Fibroblast of lung (primary cell): ENCODE results near the gene DCTPP1. TPM values are rescaled to one million over a fixed set of nuclear protein-coding genes. Genes with fewer than 3 reads are reported as not detected.

Source experiments
- DNase-seq, 2 donors: peaks; one replicate each; pipeline versions ENCODE4 v3.0.0 to v3.0.0-alpha.2; 2010; ENCODE audit warnings: low read depth in 2 of 2
- H2AFZ ChIP-seq: 2 replicates; pipeline ENCODE4 v1.5.1; 2012; ENCODE audit warnings: low read length, control low read depth, inconsistent platforms
- H3K27ac ChIP-seq: 2 replicates; pipeline ENCODE4 v1.5.1; 2011; ENCODE audit warnings: low read length, control low read depth; ENCODE audit not compliant: insufficient read depth
- H3K27me3 ChIP-seq: 2 replicates; pipeline ENCODE4 v1.5.1; 2011; ENCODE audit warnings: mild to moderate bottlenecking, low read length; ENCODE audit not compliant: control insufficient read depth, insufficient read depth
- H3K36me3 ChIP-seq: 2 replicates; pipeline ENCODE4 v1.5.1; 2011; ENCODE audit warnings: low read length; ENCODE audit not compliant: control insufficient read depth, insufficient read depth
- H3K4me1 ChIP-seq: 2 replicates; pipeline ENCODE4 v1.5.1; 2011; ENCODE audit warnings: low read length; ENCODE audit not compliant: control insufficient read depth, insufficient read depth; ENCODE audit errors: extremely low read depth
- H3K4me2 ChIP-seq: 2 replicates; pipeline ENCODE4 v1.5.1; 2011; ENCODE audit warnings: low read length, control low read depth; ENCODE audit not compliant: insufficient read depth; ENCODE audit errors: extremely low read depth
- H3K4me3 ChIP-seq, 4 experiments: fragments of 200-600 bp in 1 of 4; sonication (generic) in 1 of 4; replicated peaks in 1 of 4; 2 replicates each; pipeline ENCODE4 v1.5.1; 2011 to 2016; ENCODE audit warnings: low read length in 4 of 4, low read depth in 3 of 4, mild to moderate bottlenecking in 3 of 4, control low read depth in 2 of 4, inconsistent platforms in 1 of 4, mixed read lengths in 1 of 4; ENCODE audit not compliant: insufficient read depth in 1 of 4; ENCODE audit errors: control extremely low read depth in 1 of 4
- H3K79me2 ChIP-seq: 2 replicates; pipeline ENCODE4 v1.5.1; 2012; ENCODE audit warnings: mild to moderate bottlenecking, low read length, inconsistent platforms; ENCODE audit not compliant: control insufficient read depth, insufficient read depth
- H3K9ac ChIP-seq: 2 replicates; pipeline ENCODE4 v1.5.1; 2011; ENCODE audit warnings: mild to moderate bottlenecking, low read length, control low read depth; ENCODE audit not compliant: insufficient read depth
- H3K9me3 ChIP-seq: 2 replicates; pipeline ENCODE4 v1.5.1; 2012; ENCODE audit warnings: low read depth, low read length; ENCODE audit not compliant: control insufficient read depth, insufficient read depth
- H4K20me1 ChIP-seq: 2 replicates; pipeline ENCODE4 v1.5.1; 2011; ENCODE audit warnings: low read length; ENCODE audit not compliant: control insufficient read depth, insufficient read depth; ENCODE audit errors: extremely low read depth
- CTCF ChIP-seq, 2 donors: IDR thresholded peaks in 1 of 2; conservative IDR thresholded peaks in 1 of 2; 1 replicate in 1 of 2; 2 replicates in 1 of 2; pipeline ENCODE4 v1.5.1; 2011 to 2012; ENCODE audit warnings: low read length in 2 of 2, control low read depth in 1 of 2, inconsistent platforms in 1 of 2, low read depth in 1 of 2, mild to moderate bottlenecking in 1 of 2
- EZH2 ChIP-seq: IDR thresholded peaks from 2 replicates; pipeline ENCODE4 v1.5.1; 2012; ENCODE audit warnings: low read length, control low read depth, mild to moderate bottlenecking; ENCODE audit errors: missing control alignments
- polyA plus RNA-seq, 2 donors: library from polyadenylated mRNA; depleted of rRNA in 1 of 2; stranded (reverse) in 1 of 2; unstranded in 1 of 2; fragments of >200 nt; gene quantifications; 2 replicates each; pipeline ENCODE4 v1.2.1, GENCODE V29; 2011 to 2012; ENCODE audit warnings: missing spikeins in 1 of 2
- total RNA-seq: library from RNA; depleted of rRNA; stranded (reverse); fragments of >200 nt; gene quantifications from 2 replicates; pipeline ENCODE4 v1.2.1, GENCODE V29; 2014

The DCTPP1 gene
- total and polyA plus RNA-seq, 2 donors (not counting 1 experiment from before 2014, with no cell fraction given): 6.6 to 23.6 TPM

DNA sequence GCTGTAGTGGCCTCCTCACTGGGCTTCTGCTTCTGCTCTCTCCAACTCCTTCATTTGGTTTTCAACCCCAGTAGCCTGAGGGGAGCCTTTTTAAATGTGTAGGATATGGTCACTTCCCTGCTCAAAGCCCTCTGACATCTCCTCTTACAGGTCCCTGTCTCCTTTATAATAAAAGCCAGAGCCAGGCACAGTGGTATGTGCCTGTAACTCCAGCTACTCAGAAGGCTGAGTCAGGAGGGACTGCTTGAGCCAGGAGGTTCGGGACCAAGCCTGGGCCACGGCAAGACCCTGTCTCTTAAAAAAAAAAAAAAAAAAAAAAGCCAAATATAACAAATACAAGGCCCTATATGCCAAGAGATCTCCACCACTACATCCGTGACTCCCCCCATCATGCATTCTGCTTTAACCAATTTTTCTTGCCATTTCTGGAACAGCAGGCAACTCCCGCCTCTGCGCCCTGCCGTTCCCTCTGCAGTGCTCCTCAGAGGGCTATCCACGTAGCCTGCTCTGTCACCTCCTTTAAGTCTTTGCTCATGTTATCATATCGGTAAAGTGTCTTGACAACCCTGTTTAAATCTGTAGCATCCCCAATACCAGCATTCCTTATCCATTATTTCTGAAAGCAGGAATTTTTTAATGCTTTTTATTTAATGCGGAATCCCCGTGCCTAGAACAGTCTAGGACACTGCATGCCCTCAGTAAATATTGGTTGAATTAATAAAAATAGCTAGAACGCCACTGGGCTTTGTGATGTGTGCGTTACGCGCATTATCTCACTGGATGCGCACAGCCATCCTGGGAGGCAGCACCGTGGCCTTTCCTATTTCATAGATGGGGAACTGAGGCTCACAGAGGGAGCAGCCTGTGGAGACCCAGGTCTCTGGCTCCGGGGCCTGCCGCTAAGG is 13.0 kb downstream of the DCTPP1 start:
- Histone ChIP-seq H3K4me3 (peak overlapping the region in 3 of 4 experiments; percentile 49 to 59 (median 57)), H3K4me2 (peak overlapping the region; percentile 51), H2AFZ (no peak overlapping the region), H3K9me3 (no peaks in the 10 kb centered on the region), H3K27me3 (no peaks in the 10 kb centered on the region), H3K27ac (no peak overlapping the region), H3K36me3 (peaks cover 1% of the 10 kb centered on the region), H3K9ac (no peak overlapping the region), H3K79me2 (no peaks in the 10 kb centered on the region), H3K4me1 (no peaks in the 10 kb centered on the region), H4K20me1 (no peaks in the 10 kb centered on the region)
- DNase-seq: no peak
- no peak for TF ChIP-seq CTCF (conservative IDR thresholded peaks at IDR 0.05 in 1 of 2, IDR thresholded peaks at IDR 0.05 in 1 of 2; ENCODE audit: low read depth in 1 of 2, low read length in 2 of 2)
- TF ChIP-seq EZH2: no peak

DNA sequence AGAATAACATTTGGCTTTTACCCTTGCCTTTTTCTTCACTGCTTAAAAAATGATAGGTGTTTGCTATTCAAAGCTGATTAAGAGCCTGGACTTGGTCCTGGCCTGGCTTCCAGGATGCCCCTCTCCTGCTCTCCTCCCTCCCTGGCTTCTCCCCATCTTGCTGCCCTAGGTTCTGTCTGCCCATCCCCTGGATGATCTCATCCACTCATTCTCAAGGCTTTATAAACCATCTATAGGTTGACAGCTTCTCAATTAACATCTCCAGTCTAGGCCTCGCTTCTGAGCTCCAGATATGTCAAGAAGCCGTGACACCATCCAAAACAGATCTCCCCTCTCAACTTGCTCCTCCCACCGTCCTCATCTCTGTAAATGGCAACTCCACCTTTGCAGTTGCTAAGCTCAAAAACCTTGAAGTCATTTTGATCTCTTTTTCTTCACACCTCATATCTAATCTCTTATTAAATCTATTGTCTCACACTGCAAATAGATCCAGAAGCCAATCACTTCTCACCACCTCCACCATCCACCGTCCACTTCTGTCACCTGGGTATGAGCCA is 13.7 kb downstream of the DCTPP1 start:
- no peak for DNase-seq
- no peaks in the 10 kb centered on the region for H3K9me3 ChIP-seq
- H3K4me3 ChIP-seq: no peak overlapping the region
- no peak for TF ChIP-seq CTCF (conservative IDR thresholded peaks at IDR 0.05 in 1 of 2, IDR thresholded peaks at IDR 0.05 in 1 of 2; ENCODE audit: low read depth in 1 of 2, low read length in 2 of 2)
- no peak for TF ChIP-seq EZH2
- H3K79me2 ChIP-seq: peaks cover 2% of the 10 kb centered on the region
- no peaks in the 10 kb centered on the region for H3K4me1 ChIP-seq
- no peaks in the 10 kb centered on the region for H3K27me3 ChIP-seq
- no peak overlapping the region for H3K27ac ChIP-seq
- H3K36me3 ChIP-seq: peaks cover 1% of the 10 kb centered on the region
- H3K4me2 ChIP-seq: no peak overlapping the region
- H3K9ac ChIP-seq: no peak overlapping the region
- H2AFZ ChIP-seq: no peak overlapping the region
- no peaks in the 10 kb centered on the region for H4K20me1 ChIP-seq

DNA sequence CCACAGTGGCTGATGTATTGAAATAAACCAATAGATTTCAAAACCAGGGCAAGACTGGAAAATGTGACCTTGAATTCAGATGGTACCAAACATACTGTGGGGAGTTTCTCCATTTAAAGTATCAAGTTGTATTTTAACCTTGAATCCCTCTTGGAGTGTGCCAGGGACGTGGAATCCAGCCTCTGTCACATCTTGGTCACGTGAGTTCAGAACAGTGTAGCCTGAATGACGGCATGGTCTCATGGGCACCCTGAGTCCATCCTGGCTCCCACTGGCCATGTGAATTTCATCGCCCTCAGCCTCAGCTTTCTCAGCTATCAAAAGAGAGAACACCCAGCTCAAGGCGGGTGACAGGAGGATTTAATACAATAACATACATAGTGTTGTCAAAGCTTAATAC is 15.7 kb downstream of the DCTPP1 start:
- Histone ChIP-seq H2AFZ (no peak overlapping the region), H4K20me1 (no peaks in the 10 kb centered on the region), H3K4me2 (no peak overlapping the region), H3K36me3 (peaks cover 2% of the 10 kb centered on the region), H3K9me3 (no peaks in the 10 kb centered on the region), H3K27ac (no peak overlapping the region), H3K79me2 (peaks cover 2% of the 10 kb centered on the region), H3K9ac (no peak overlapping the region), H3K4me1 (no peaks in the 10 kb centered on the region), H3K4me3 (no peak overlapping the region), H3K27me3 (no peaks in the 10 kb centered on the region)
- no peak for DNase-seq
- TF ChIP-seq CTCF (conservative IDR thresholded peaks at IDR 0.05 in 1 of 2, IDR thresholded peaks at IDR 0.05 in 1 of 2; ENCODE audit: low read depth in 1 of 2, low read length in 2 of 2) (no peak), EZH2 (no peak)
